GM18868 (cell line): ENCODE measurements around the gene SYNPO.

Experiments used
- ATAC-seq: cut with Tn5 transposase; IDR thresholded peaks from one replicate; pipeline ENCODE4 v1.9.1; 2021; ENCODE audit warnings: mild to moderate bottlenecking, moderate library complexity; ENCODE audit not compliant: unreplicated experiment

Gene SYNPO

GRCh38 chr5:150640311-150641005 lies at the start of gene SYNPO:
Gene SYNPO (plus strand): TSS chr5:150640660. CDS start chr5:150648276, 7,616 bp downstream.
- no peak for ATAC-seq

GRCh38 chr5:150590979-150591695 lies 49.3 kb upstream of the SYNPO start:
- ATAC-seq, result no peak

GRCh38 chr5:150593593-150593992 lies 46.9 kb upstream of the SYNPO start:
- ATAC-seq, result no peak

- ATAC-seq, result no peak
Measured at GRCh38 chr5:150593996-150594395, 46.5 kb upstream of the SYNPO start.

- no peak for ATAC-seq
Measured at GRCh38 chr5:150595466-150596031, 44.9 kb upstream of the SYNPO start.

GRCh38 chr5:150596313-150596712 lies 44.1 kb upstream of the SYNPO start:
- no peak for ATAC-seq

- no peak for ATAC-seq
Measured at GRCh38 chr5:150596826-150597225, 43.6 kb upstream of the SYNPO start.

GRCh38 chr5:150598006-150598405 lies 42.5 kb upstream of the SYNPO start:
- no peak for ATAC-seq

GRCh38 chr5:150598821-150599273 lies 41.6 kb upstream of the SYNPO start:
- no peak for ATAC-seq

GRCh38 chr5:150599281-150599680 lies 41.2 kb upstream of the SYNPO start:
- ATAC-seq, result no peak

GRCh38 chr5:150599917-150600511 lies 40.4 kb upstream of the SYNPO start:
- no peak for ATAC-seq

GRCh38 chr5:150600616-150601490 lies 39.6 kb upstream of the SYNPO start:
- ATAC-seq, result no peak

- ATAC-seq, result no peak
Measured at GRCh38 chr5:150601491-150602345, 38.7 kb upstream of the SYNPO start.

- no peak for ATAC-seq
Measured at GRCh38 chr5:150603052-150603451, 37.4 kb upstream of the SYNPO start.

- no peak for ATAC-seq
Measured at GRCh38 chr5:150603491-150603890, 37.0 kb upstream of the SYNPO start.

GRCh38 chr5:150604010-150604409 lies 36.5 kb upstream of the SYNPO start:
- ATAC-seq, result no peak

- ATAC-seq, result no peak
Measured at GRCh38 chr5:150604894-150605440, 35.5 kb upstream of the SYNPO start.

- ATAC-seq, result no peak
Measured at GRCh38 chr5:150605546-150605945, 34.9 kb upstream of the SYNPO start.

GRCh38 chr5:150606476-150606875 lies 34.0 kb upstream of the SYNPO start:
- no peak for ATAC-seq
